DND-41 (cell line): Measurements from ENCODE around the gene B3GLCT.

Experiments used
- CTCF ChIP-seq: IDR thresholded peaks from 2 replicates; pipeline ENCODE4 v1.5.1; 2012; ENCODE audit warnings: borderline replicate concordance, low read length, moderate library complexity, mild to moderate bottlenecking; ENCODE audit not compliant: poor library complexity, severe bottlenecking; ENCODE audit errors: extremely low read depth
- EZH2 ChIP-seq: IDR thresholded peaks from 3 replicates; pipeline ENCODE4 v1.6.1; 2012; ENCODE audit warnings: borderline replicate concordance, low read depth, mild to moderate bottlenecking, moderate library complexity, low read length, inconsistent platforms; ENCODE audit not compliant: severe bottlenecking

- no peak for TF ChIP-seq EZH2
- TF ChIP-seq CTCF: no peak
Measured at GRCh38 chr13:31179754-31180153, 20.0 kb upstream of the B3GLCT start.
